OCI-M2 (cell line): ENCODE data around the gene CIAPIN1.

Experiments used
- DNase-seq: peaks from one replicate; lab custom pipeline; 2025; ENCODE audit not compliant: unreplicated experiment; lab: John Stamatoyannopoulos, UW

Gene CIAPIN1

GRCh38 chr16:57447186-57447962, at the start of gene CIAPIN1, which contains the start of gene COQ9:
TSS of gene CIAPIN1 (minus strand) at chr16:57447385. CDS start at chr16:57440928, 6,457 bp downstream.
TSS of gene COQ9 (plus strand) at chr16:57447479. CDS start at chr16:57447506, 27 bp downstream.
- DNase-seq = peak; percentile 16

DNA sequence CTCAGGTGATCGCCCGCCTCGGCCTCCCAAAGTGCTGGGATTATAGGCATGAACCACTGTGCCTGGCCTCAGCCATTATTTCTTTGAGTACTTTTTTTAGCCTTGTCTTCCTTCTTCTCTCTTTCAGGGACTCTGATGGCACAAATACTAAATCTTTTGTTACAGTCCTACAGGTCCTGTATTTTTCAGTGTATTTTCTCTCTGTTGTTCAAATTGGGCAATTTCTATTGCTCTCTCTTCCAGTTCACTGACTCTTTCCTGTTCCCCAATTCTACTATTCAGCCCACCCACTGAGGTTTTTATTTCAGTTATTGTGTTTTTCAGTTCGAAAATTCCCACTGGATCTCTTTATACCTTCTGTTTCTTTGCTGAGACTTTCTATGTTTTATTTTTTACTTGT, 46.6 kb upstream of the CIAPIN1 start:
- no peak for DNase-seq

DNA sequence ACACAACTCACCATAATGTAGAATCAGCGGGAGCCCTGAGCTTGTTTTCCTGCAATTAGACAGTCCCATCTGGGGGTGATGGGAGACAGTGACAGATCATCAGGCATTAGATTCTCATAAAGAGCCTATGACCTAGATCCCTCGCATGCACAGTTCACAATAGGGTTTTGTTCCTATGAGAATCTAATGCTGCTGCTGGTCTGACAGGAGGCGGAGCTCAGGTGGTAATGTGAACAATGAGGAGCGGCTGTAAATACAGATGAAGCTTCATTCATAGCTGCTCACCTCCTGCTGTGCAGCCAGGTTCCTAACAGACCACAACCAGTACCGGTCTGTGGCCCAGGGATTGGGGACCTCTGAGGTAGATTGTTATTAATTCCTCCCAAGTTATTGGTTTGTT, 42.0 kb upstream of the CIAPIN1 start:
- DNase-seq = no peak

DNA sequence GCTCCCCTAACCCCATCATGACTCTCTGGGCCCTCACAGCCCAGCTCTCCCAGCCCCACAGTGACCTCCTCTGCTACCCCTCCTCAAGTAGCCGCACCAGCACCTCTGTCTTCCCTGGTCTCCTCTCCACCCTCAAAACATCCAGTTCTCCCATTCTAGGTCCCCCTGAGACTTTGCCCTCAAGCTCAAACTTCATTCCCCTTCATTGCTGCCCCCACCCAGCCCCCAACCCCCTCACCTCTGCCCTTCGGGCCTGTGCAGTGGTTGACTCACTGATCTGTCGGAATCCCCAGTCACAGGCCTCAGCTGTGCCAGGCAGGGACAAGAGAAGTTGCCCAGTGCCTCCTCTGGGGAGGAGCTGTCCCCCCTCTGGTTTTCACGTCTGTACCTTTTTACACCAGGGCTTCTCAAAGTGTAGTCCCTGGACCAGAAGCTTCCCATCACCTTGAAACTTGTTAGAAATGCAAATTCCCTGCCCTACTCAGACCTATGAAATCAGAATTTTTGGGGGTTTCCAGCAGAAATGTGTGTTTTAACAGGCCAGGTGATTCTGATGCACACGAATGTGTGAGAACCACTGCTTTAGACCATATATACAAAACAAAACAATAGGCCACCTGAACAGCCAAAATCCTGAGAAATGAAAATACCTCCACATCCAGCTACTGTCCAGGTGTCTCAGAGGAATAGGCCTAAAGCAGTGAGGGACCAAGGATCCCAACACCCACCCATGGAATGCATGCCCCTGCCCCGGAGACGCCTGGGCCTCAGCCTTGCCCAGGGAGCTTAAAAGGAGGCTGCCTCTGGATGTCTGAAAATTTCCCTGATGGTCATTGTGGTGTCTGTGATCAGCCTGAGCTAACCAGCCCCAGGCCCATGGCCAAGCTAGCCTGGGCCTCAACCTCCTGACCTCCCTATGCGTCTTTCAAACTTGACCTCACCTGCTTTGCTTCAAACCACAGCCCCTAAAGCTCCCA, 40.0 kb upstream of the CIAPIN1 start:
- no peak for DNase-seq

DNA sequence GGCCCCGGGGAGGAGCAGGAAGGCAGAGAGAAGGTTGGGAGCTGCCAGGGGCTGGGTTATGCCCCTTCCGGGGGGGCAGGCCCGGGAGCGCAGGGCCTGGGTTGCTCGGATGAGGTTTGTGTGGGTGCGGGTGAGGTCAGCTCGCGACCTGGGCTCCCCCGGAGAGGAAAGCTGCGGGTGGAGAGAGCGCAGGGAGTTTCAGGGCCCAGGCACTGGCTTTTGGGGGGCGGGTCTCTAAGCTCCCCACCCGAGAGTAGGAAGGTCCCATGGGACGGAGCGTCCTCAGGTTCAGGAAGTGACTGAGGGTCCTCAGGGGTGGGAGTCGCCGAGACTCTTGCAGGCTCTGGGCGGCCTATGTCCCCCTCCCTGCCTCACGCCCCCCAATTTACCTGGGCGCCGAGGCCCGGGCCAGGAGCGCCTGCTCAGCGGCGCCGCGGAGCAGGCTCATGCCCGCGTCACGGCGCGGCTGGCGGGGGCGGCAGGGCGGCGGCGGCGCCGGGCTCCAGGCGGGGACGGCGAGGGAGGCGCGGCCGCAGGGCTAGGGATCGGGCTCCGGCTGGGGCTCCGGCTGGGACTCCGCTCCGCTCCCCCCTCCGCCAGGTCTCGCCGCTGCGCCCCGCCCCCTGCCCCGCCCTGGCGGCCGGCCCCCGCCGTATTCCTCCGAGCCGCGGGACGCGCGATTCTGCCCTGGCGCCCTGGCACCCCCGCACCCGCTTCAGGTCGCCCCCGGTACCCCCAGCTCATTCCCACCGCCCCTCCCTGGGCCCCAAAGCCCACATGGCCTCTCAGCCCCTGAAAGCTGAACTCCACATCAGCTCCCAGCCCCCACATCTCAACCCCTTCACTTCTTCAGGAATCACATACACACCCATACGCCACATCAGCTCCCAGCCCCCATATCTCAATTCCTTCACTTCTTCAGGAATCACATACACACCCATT, 39.0 kb upstream of the CIAPIN1 start, which contains the start of gene DOK4:
TSS of gene DOK4 (minus strand) at position 578 of the 942 bp plus-strand sequence. CDS start 6,986 bp downstream, outside the sequence.
- DNase-seq = no peak

GRCh38 chr16:57485091-57485915, 38.1 kb upstream of the CIAPIN1 start:
- DNase-seq = no peak

GRCh38 chr16:57484515-57485005, 37.4 kb upstream of the CIAPIN1 start:
- DNase-seq = no peak

GRCh38 chr16:57483725-57484514, 36.7 kb upstream of the CIAPIN1 start:
- no peak for DNase-seq

- no peak for DNase-seq
These were observed 35.8 kb upstream of the CIAPIN1 start for GRCh38 chr16:57482845-57483545.

GRCh38 chr16:57481421-57481820, 34.2 kb upstream of the CIAPIN1 start:
- DNase-seq = no peak

DNA sequence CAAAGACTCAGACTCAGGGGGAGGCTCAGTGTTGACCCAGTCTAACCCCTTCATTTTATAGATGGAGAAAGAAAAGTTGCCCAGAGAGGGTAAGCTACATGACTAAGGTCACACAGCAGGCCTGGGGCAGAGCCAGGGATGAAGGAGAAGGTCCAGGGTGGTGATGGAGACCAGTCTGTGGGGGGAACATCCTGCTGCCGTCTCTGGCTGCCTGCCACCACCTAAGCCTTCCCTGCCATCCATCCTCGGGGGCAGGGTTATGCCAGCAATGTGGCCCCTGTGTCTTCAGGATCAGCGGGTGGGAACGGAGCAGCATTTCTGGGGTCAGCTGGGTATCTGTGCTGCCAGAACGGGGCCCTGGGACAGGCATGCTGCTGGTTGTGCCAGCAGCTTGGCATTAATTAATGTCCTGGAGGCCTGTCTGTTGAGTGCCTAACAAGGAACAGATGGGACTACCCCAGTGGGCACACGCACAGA, 33.6 kb upstream of the CIAPIN1 start:
- no peak for DNase-seq

GRCh38 chr16:57479976-57480753, 33.0 kb upstream of the CIAPIN1 start:
- no peak for DNase-seq

DNA sequence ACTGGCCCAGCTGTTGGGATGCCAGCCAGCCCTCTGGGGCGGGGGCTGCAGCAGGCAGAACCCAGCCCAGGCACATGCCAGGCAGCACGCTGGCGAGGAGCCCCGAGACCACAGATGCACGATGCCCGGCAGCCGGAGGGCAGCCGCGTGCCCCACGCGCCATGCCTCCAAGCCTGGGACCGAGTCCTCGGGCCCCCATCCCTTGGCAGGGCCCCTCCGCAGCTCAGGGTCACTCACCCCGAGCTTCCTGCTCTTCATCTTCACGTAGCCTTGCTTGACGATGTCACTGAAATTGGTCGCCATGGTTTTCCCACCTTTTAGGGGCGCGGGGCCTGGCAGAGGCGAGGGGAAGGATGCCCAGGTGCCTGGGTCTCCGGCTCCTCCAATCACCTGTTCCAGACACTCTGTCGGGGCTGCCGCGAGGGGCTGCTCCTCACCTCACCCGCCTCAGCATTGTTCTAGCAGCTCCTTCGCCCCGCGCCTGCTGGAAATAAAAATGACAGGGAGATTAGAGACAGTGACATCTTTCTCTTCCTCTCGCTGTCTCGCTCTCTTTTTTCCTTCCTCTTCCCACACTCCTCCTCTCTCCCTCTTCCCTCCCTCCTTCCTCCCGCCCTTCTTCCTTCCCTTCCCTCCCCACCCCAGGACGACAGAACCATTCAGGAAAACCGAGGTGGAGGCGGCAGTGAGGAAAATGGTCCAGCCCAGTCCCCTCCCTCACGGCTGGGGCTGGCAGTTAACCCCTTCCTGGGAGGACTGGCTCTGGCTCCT, 32.2 kb upstream of the CIAPIN1 start:
- DNase-seq = no peak

DNA sequence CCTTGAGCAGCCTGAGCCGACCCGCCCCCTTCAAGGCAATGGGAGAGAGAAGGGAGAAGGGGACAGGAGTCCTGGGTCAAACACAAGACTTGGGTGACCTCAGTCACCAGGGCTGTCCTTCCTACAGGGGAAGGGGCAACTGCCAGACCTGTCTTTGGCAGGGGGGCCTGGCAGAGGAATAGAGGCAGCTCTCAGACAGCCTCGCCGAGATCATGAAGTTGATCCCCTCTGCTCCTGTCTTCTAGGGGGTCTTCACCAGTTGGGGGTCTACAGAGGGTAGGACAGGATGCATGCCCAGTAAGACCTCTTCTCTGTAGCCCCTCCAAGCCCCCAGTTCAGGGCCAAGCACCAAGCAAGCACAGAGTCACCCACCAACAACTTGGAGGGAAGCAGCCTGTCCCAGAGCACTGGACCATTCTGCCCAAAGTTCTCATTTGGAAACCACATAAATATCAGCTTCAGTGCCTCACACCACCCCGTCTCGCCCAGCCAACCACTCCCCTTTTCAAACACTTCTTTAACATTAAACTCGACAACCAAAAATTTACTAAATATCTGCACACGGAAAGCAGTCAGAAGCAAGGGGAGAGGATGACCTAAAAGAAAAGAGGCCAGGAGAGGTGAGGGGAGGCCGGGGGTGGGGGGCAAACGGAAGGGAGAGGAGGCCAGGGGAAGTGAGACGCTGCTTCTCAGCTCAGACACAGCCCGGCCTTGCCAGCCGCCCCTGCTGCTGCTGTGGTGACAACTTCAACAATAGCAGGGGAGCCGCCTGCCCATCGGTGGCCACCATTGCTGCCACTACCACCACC, 31.4 kb upstream of the CIAPIN1 start:
- DNase-seq = no peak

DNA sequence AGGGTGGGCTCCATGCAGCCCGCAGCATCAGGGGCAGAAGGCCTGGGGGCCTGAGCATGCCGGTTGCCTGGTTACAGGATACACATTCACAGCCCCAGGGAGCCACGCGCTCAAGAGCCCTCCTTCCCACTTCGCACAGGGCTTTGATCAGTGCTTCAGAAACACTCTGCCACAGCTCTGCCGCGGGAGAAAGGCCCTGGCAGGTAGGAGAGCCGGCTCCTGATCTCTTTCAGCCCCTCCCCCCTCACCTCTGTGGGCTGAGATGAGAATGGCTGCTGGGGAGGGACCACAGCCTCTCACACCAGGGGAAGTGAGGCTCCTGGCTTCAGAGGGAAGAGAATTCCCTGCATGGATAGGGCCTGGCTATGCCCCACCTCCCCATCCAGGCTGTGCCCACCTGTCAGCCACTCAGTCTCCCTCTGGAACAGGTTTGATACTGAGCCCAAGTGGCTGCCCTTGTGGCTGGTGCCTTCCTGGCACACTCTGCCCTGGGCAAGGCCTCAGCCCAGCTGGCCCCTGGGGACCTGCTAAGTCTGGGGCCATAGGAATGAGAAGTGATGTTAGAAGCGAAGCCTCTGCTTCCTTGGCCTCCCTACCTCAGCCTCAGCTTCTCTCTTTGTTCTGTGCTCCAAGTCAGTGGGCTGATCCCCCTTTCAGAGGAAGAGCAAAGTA, 30.5 kb upstream of the CIAPIN1 start:
- no peak for DNase-seq
